HG03159 (cell line): ENCODE results near the gene RSPH3.
"Not testable (repeated sequence)": the region's sequence is repeated elsewhere in the genome, so short reads cannot be mapped to it uniquely, and the experiment has no call there.

Experiments
- ATAC-seq: cut with Tn5 transposase; IDR thresholded peaks from one replicate; pipeline ENCODE4 v1.9.1; 2021; ENCODE audit warnings: mild to moderate bottlenecking, moderate library complexity; ENCODE audit not compliant: unreplicated experiment

The RSPH3 gene

GRCh38 chr6:159030168-159030567 lies 30.2 kb upstream of the RSPH3 start:
- ATAC-seq = no peak

DNA sequence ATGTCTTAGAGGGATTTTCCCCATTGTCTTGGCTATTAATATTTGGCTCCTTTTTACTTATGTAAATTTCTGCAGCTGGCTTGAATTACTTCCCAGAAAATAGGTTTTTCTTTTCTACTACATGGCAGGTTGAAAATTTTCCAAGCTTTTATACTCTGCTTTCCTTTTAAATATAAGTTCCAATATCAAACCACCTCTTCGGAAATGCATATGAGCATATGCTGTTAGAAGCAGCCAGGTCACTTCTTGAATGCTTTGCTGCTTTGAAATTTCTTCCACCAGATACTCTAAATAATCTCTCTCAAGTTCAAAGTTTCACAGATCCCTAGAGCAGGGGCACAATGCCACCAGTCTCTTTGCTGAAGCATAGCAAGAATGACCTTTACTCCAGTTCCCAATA lies 25.2 kb upstream of the RSPH3 start:
- ATAC-seq = not testable (repeated sequence)

- no peak for ATAC-seq
Observed at GRCh38 chr6:159023893-159024292, 23.9 kb upstream of the RSPH3 start.

DNA sequence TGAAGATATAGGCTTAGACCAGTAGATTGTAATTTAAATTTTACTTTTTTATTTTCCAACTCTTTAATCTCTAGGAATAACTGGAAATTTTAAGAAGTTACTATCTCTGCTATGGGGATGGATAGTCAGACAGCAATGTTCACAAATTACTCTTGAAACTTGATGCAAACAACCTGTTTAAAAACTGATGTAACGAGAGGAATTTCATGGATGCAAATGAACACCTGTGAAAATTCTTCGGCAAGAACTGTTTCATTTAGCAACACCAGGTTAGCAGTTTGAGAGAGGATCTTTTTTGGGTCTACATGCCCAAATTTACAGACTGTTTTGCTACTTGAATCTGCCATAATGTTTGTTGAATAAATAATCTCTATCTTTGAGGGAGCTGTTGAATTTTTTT lies 20.0 kb upstream of the RSPH3 start:
- ATAC-seq = no peak

GRCh38 chr6:159017757-159018559 lies 18.0 kb upstream of the RSPH3 start:
- ATAC-seq = no peak

DNA sequence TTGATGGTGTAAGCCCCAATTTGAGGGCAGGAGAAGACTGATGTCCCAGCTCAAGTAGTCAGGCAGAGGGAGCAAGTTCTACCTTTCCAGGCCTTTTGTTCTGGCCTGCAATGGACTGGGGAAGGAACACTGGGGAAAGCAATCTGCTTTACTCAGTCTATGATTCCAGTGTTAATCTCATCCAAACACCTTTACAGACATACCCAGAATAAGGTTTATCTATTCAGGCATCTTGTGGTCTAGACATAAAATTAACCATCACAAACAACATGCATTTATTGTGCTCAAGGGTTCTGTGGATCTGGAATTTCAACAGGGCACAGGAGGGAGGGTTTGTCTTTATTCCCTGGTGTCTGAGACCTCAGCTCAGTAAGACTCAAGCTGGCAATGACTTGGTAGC lies 14.4 kb upstream of the RSPH3 start:
- ATAC-seq = no peak

- ATAC-seq = no peak
Observed at GRCh38 chr6:159013229-159013628, 13.2 kb upstream of the RSPH3 start.

- ATAC-seq = no peak
Observed at GRCh38 chr6:159012201-159012600, 12.2 kb upstream of the RSPH3 start.

DNA sequence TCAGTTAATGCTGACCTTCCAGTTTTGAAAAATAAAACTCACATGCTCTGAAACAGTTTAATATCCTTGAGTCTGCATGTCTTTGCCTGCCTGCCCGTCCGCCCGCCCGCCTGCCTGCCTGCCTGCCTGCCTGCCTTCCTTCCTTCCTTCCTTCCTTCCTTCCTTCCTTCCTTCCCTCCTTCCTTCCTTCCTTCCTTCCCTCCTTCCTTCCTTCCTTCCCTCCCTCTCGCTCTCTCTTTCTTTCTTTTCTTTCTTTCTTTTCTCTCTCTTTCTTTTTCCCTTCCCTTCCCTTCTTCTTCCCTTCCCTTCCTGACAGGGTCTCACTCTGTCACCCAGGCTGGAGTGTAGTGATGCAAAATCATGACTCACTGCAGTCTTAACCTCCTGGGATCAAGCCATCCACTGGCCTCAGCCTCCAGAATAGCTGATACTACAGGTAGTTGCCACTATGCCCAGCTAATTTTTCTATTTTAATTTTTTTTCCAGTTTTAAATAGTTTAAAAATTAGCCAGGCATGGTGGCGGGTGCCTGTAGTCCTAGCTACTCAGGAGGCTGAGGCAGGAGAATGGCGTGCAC lies 10.1 kb upstream of the RSPH3 start:
- not testable (repeated sequence) for ATAC-seq

DNA sequence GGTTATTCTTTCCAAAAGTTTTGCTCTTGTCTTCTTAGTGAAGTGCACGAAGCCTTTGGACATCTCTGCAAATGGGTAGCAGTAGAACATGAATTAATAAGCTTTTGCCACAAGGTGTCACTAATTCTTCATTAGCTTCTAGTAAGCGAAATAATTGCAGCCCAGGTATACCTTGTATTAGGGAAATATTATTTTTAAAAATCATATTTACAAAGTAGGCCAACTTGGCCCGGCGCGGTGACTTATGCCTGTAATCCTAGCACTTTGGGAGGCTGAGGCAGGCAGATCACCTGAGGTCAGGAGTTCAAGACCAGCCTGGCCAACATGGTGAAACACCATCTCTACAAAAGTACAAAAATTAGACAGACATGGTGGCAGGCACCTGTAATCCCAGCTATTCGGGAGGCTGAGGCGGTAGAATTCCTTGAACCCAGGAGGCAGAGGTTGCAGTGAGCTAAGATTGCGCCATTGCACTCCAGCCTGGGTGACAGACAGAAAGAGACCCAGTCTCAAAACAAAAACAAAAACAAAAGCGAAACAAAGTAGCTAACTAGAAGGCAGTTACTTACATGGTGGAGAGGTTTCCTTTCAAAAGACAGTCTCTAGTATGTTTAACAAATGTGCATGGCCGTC lies 8.8 kb upstream of the RSPH3 start:
- peak; percentile 52 for ATAC-seq

DNA sequence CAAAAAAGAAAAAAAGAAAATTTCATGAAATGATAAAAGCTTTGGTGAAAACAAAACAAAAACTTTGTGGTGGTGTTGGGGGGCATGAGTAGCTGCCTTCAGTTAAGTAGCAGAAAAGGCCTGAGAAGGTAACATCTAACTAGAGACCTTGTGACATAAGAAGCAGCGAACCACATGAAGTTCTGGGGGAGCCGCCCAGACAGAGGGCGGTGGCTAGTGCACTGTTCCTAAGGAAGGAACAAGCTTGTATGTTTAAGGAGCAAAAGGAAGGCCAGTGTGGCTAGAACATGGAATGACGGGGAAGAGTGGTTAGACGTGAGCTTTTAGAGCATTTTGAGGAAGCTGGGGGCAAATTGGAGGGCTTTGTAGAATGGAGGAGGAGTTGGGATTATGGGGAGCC lies 7.5 kb upstream of the RSPH3 start:
- ATAC-seq = no peak

DNA sequence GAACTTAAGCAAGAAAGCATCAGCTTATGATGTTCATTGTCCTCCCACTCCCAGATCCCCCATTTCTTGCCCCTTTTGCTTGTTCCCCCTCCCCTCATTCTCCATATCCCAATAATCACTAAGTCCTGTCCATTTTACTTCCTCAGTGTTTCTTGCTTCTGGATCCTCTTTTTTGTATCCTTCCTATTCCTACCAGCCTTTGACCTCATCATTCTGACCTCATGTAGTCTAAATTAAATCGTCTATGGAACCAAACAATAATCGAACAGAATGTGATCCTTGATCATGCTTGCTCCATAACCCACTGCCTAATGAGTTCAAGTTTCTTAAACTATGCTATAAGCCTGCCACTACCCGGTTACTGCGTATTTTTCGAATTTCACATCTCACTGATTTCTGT lies 5.4 kb upstream of the RSPH3 start:
- no peak for ATAC-seq

- no peak for ATAC-seq
Observed at GRCh38 chr6:159004592-159004991, 4.6 kb upstream of the RSPH3 start.

- ATAC-seq = no peak
Observed at GRCh38 chr6:159002432-159003155, 2.6 kb upstream of the RSPH3 start.

GRCh38 chr6:158999154-158999665 lies 792 bp downstream of the RSPH3 start:
- peak; percentile 38 for ATAC-seq

DNA sequence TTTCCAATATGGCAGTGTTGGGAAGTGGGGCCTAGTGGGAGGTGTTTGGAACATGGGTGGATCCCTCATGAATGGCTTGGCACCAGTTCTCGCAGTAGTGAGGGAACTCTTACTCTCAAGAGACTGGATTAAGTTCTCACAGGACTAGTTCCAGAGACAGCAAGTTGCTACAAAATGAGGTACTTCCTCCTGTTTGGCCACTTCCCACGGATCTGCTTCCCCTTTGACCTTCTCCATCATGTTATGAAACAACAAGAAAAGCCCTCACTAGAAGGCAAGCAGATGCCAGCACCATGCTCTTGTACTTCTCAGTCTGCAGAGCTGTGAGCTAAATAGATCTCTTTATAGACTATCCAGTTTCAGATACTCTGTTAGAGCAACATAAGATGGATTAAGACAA lies 3.1 kb downstream of the RSPH3 start:
- no peak for ATAC-seq

GRCh38 chr6:158993639-158994038 lies 6.4 kb downstream of the RSPH3 start:
- no peak for ATAC-seq

- ATAC-seq = no peak
Observed at GRCh38 chr6:158991017-158991723, 8.8 kb downstream of the RSPH3 start.

GRCh38 chr6:158989711-158990110 lies 10.3 kb downstream of the RSPH3 start:
- ATAC-seq = not testable (repeated sequence)

GRCh38 chr6:158988477-158988876 lies 11.5 kb downstream of the RSPH3 start:
- no peak for ATAC-seq

GRCh38 chr6:158987657-158988056 lies 12.3 kb downstream of the RSPH3 start:
- no peak for ATAC-seq
